Colonic mucosa (tissue), 4 donors: ENCODE results near the gene SETD1A. TPM values are rescaled to one million over a fixed set of nuclear protein-coding genes. Genes with fewer than 3 reads are reported as not detected.

Experiments used
- DNase-seq: peaks from one replicate; pipeline ENCODE4 v3.0.0-alpha.2; 2020
- H3K27ac ChIP-seq: fragments of 200-600 bp; one replicate; pipeline ENCODE4 v1.8.0; 2021
- H3K27me3 ChIP-seq: fragments of 200-600 bp; one replicate; pipeline ENCODE4 v1.8.0; 2021
- H3K36me3 ChIP-seq: fragments of 200-600 bp; one replicate; pipeline ENCODE4 v1.8.0; 2021
- H3K4me1 ChIP-seq: fragments of 200-600 bp; one replicate; pipeline ENCODE4 v1.8.0; 2021; ENCODE audit warnings: mild to moderate bottlenecking
- H3K4me3 ChIP-seq: fragments of 200-600 bp; one replicate; pipeline ENCODE4 v1.8.0; 2021
- H3K9ac ChIP-seq, 2 donors: one replicate each; pipeline ENCODE4 v1.7.0; 2013; ENCODE audit warnings: control low read depth in 2 of 2, low read depth in 2 of 2, low read length in 2 of 2
- H3K9me3 ChIP-seq: fragments of 200-600 bp; one replicate; pipeline ENCODE4 v1.8.0; 2021
- intact Hi-C: fragments of 100-400 bp; cut with DNase I; formaldehyde crosslinking; loops from one replicate; pipeline ENCODE4 v1.14.1; 2022
- total RNA-seq, 2 donors: library from RNA; stranded (reverse); fragmentation: NEBNext Ultra II Directional in 1 of 2; extraction: Animal tissue kit (Norgen Biotek cat#: 25700) in 1 of 2; gene quantifications; one replicate each; pipeline ENCODE4 v1.2.1, GENCODE V29; 2021
- TF ChIP-seq, protein P1 (sequence below): fragments of 200-600 bp; IDR thresholded peaks from one replicate; pipeline ENCODE4 v1.8.0; 2022; ENCODE audit warnings: antibody characterized with exemption, mild to moderate bottlenecking
- donor health status: healthy.
- donor health status: DM: no; HTN: no; CAD: no.
- donor health status: DM: no; HTN: no; CAD: no.

SETD1A gene
- total RNA-seq, 2 donors from 2014 or later: 11.6 to 15.9 TPM

DNA sequence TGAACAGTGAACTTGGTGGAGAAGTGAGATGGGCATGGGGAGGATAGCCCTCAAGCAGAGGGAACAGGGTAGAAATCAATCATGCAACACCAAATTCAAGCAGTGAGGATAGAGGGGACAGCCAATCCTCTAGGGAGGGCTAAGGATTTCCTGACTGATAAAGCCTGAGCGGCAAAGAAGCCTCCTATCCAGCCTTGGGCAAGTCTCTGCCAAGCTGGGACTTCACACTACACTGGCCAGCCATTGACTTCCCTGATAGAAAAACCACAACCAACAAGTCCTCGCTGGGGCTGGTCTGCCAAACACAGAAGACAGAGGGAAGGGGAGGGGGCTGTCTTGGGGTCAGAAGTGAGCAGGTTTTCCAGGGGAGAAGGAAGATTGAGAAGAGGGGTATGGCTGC is 36.7 kb upstream of the SETD1A start:
- DNase-seq: no peak
- Histone ChIP-seq H3K27ac (no peak overlapping the region), H3K27me3 (no peaks in the 10 kb centered on the region), H3K4me3 (no peak overlapping the region), H3K36me3 (no peaks in the 10 kb centered on the region), H3K9me3 (no peaks in the 10 kb centered on the region), H3K4me1 (no peaks in the 10 kb centered on the region), H3K9ac (no peak overlapping the region)
- TF ChIP-seq, protein P1, sequence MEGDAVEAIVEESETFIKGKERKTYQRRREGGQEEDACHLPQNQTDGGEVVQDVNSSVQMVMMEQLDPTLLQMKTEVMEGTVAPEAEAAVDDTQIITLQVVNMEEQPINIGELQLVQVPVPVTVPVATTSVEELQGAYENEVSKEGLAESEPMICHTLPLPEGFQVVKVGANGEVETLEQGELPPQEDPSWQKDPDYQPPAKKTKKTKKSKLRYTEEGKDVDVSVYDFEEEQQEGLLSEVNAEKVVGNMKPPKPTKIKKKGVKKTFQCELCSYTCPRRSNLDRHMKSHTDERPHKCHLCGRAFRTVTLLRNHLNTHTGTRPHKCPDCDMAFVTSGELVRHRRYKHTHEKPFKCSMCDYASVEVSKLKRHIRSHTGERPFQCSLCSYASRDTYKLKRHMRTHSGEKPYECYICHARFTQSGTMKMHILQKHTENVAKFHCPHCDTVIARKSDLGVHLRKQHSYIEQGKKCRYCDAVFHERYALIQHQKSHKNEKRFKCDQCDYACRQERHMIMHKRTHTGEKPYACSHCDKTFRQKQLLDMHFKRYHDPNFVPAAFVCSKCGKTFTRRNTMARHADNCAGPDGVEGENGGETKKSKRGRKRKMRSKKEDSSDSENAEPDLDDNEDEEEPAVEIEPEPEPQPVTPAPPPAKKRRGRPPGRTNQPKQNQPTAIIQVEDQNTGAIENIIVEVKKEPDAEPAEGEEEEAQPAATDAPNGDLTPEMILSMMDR: no peak
- intact Hi-C loops: loop anchor here (2.0 kb wide), 1 partner anchor 76 kb away; no protein-coding TSS in a partner anchor

DNA sequence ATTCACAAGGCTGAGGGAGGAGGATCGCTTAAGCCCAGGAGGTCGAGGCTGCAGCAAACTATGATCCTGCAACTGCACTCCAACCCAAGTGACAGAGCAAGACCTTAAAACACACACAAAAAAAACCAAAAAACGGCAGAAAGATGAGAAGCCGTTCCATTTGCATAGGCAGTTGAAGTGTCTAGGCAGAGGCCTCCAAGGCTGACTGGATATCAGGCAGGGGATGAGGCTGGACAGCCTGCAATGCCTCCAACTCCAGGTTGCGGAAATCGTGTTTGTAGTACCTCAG is 36.2 kb upstream of the SETD1A start:
- intact Hi-C loops: loop anchor here (2.0 kb wide), 1 partner anchor 77 kb away; no protein-coding TSS in a partner anchor
- no peak for DNase-seq
- Histone ChIP-seq H3K4me1 (no peaks in the 10 kb centered on the region), H3K27me3 (no peaks in the 10 kb centered on the region), H3K4me3 (peak overlapping the region; percentile 47), H3K9me3 (no peaks in the 10 kb centered on the region), H3K36me3 (no peaks in the 10 kb centered on the region), H3K9ac (peak overlapping the region in 1 of 2 donors; percentile 86), H3K27ac (peak overlapping the region; percentile 91)
- TF ChIP-seq, protein P1: no peak

DNA sequence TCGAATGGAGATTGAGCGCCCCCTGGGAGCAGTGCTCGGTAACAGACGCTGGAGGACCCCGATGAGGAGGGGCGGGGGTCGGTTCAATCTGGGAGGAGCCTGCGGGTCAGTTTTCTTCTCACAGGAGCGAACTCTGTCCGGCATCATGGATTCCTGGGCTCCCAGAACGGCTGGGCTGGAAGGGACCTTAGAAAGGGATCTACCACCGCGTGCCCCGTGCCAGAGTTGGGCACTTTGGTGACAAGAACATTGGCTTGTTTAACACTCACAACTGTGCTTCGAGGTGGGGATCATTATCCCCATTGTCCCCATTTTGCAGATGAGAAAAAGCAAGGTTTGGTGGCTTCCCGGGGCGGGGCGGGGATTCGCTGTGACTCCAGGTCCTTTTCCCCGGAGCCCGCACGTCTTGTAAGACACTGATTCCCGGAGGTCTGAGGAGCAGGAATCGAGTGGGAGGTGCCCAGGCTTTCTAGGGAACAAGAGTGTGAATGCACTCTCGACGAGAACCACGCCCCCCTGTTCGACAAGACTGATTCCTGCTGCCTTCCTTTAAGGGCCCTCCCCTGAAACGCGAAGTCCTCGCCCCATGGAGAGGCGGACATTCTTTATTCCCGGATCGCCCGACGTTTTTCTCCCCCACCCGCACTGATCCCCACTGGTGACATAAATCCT is 35.7 kb upstream of the SETD1A start:
- DNase-seq: peak; percentile 93
- intact Hi-C loops: loop anchor here (2.0 kb wide), 1 partner anchor 77 kb away; no protein-coding TSS in a partner anchor
- no peaks in the 10 kb centered on the region for H3K9me3 ChIP-seq

DNA sequence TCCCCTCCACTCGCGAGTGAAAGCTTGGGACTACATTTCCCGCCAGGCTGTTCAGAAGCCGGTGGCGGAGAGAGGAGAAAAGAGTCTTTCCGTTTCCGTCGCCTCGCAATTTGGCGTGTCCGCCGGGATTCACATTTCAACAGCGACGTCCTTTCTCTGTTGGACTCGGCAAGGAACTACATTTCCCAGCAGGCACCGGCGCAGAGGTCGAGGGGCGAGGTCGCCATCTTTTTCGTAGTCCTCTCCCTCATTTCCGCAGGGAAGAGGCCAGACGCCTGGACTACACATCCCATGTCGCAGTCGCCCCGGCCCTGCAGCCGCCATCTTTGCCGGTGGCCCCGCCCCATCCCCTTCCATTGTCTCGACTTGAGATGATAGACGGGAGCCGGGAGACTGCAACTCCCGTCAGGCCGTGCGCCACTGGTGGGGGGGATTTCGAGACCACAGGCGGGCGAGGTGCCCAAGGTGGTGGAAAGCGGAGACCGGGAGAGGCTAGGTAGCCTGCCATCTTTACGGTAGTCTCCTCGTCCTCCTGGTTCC is 35.1 kb upstream of the SETD1A start:
- TF ChIP-seq, protein P1: no peak
- Histone ChIP-seq H3K4me1 (no peaks in the 10 kb centered on the region), H3K4me3 (peak overlapping the region; percentile 47), H3K36me3 (no peaks in the 10 kb centered on the region), H3K9ac (peak overlapping the region; percentile 45 to 86), H3K9me3 (no peaks in the 10 kb centered on the region), H3K27ac (peak overlapping the region; percentile 91), H3K27me3 (no peaks in the 10 kb centered on the region)
- intact Hi-C loops: no loop called here
- peak; percentile 100 for DNase-seq

More for the DNA sequence above, 35.7 kb upstream of the SETD1A start:
- no peaks in the 10 kb centered on the region for H3K36me3 ChIP-seq
- H3K27ac ChIP-seq: peak overlapping the region; percentile 91
- TF ChIP-seq, protein P1: peak; percentile 91
- H3K27me3 ChIP-seq: no peaks in the 10 kb centered on the region
- peak overlapping the region; percentile 44 to 86 for H3K9ac ChIP-seq
- H3K4me1 ChIP-seq: no peaks in the 10 kb centered on the region
- peak overlapping the region; percentile 47 for H3K4me3 ChIP-seq

DNA sequence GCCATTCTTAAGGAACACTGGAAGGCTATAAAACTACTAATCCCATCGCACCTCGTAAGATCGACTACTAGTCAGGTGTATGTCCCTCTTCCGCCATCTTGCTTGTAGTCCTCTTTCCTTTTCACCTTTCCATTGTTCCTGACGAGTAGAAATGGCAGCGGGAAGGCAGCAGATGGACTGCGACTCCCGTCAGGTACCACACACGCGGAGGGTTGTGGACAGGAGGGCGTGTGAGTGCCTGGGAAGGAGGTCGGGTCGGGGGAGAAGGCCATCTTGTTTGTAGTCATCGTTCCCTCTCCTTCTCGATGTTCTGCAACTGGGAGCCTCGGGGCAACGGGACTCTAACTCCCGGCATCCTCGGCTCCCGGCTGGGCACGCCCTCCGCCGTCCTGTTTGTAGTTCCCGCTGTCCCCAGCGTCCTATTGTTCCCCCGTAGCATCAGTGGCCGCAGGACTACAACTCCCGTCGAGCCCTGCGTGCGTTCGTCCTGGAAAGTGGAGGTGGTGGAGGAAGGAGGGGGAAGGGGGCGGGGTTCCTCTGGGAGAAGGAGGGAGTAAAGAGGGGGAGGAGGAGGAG is 34.5 kb upstream of the SETD1A start:
- H3K27ac ChIP-seq: peak overlapping the region; percentile 91
- H3K27me3 ChIP-seq: no peaks in the 10 kb centered on the region
- no peaks in the 10 kb centered on the region for H3K4me1 ChIP-seq
- H3K9me3 ChIP-seq: no peaks in the 10 kb centered on the region
- DNase-seq: peak; percentile 100
- peak overlapping the region; percentile 75 for H3K4me3 ChIP-seq
- H3K9ac ChIP-seq: peak overlapping the region; percentile 45 to 86
- no peaks in the 10 kb centered on the region for H3K36me3 ChIP-seq
- intact Hi-C loops: no loop called here
- TF ChIP-seq, protein P1: no peak
